ENCODE data around the gene ANP32D.
"Not testable (repeated sequence)": the region's sequence is repeated elsewhere in the genome, so short reads cannot be mapped to it uniquely, and the experiment has no call there.

DNA sequence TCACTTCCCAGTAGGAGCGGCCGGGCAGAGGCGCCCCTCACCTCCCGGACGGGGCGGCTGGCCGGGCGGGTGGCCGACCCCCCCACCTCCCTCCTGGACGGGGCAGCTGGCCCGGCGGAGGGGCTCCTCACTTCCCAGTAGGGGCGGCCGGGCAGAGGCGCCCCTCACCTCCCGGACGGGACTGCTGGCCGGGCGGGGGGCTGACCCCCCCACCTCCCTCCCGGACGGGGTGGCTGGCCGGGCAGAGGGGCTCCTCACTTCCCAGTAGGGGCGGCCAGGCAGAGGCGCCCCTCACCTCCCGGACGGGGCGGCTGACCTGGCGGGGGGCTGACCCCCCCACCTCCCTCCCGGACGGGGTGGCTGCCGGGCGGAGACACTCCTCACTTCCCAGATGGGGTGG lies 27.9 kb downstream of the ANP32D start:
- TF ChIP-seq, protein P1, sequence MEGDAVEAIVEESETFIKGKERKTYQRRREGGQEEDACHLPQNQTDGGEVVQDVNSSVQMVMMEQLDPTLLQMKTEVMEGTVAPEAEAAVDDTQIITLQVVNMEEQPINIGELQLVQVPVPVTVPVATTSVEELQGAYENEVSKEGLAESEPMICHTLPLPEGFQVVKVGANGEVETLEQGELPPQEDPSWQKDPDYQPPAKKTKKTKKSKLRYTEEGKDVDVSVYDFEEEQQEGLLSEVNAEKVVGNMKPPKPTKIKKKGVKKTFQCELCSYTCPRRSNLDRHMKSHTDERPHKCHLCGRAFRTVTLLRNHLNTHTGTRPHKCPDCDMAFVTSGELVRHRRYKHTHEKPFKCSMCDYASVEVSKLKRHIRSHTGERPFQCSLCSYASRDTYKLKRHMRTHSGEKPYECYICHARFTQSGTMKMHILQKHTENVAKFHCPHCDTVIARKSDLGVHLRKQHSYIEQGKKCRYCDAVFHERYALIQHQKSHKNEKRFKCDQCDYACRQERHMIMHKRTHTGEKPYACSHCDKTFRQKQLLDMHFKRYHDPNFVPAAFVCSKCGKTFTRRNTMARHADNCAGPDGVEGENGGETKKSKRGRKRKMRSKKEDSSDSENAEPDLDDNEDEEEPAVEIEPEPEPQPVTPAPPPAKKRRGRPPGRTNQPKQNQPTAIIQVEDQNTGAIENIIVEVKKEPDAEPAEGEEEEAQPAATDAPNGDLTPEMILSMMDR (IDR thresholded peaks at IDR 0.05; ENCODE audit: low read depth, low read length): not testable (repeated sequence)
- TF ChIP-seq, protein P2, sequence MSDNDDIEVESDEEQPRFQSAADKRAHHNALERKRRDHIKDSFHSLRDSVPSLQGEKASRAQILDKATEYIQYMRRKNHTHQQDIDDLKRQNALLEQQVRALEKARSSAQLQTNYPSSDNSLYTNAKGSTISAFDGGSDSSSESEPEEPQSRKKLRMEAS (IDR thresholded peaks at IDR 0.05; ENCODE audit: low read depth, low read length): not testable (repeated sequence)
